Glomerular endothelial cell (primary cell): ENCODE results near the gene CBFA2T3. TPM values are rescaled to one million over a fixed set of nuclear protein-coding genes. Genes with fewer than 3 reads are reported as not detected.

Experiments
- DNase-seq: peaks from one replicate; pipeline ENCODE4 v3.0.0-alpha.2; 2011; ENCODE audit warnings: low read depth, low spot score; ENCODE audit errors: extremely low read depth
- total RNA-seq: library from RNA; depleted of rRNA; stranded (reverse); fragments of >200 nt; gene quantifications from 2 replicates; pipeline ENCODE4 v1.2.3, GENCODE V29; 2015

The CBFA2T3 gene
- total RNA-seq, 1 donor from 2014 or later: 0.23 TPM

- no peak for DNase-seq
These were observed 1.8 kb upstream of the CBFA2T3 start for GRCh38 chr16:88978608-88979346.

GRCh38 chr16:88977812-88978607 is 1.0 kb upstream of the CBFA2T3 start:
- no peak for DNase-seq

- DNase-seq: no peak
These were observed 515 bp downstream of the CBFA2T3 start for GRCh38 chr16:88976366-88977017.

- DNase-seq: no peak
These were observed 1.4 kb downstream of the CBFA2T3 start for GRCh38 chr16:88975511-88976061.

- no peak for DNase-seq
These were observed 2.1 kb downstream of the CBFA2T3 start for GRCh38 chr16:88974916-88975215.

GRCh38 chr16:88974080-88974915 is 2.7 kb downstream of the CBFA2T3 start:
- no peak for DNase-seq

- no peak for DNase-seq
These were observed 3.5 kb downstream of the CBFA2T3 start for GRCh38 chr16:88973415-88974050.

GRCh38 chr16:88973007-88973410 is 4.0 kb downstream of the CBFA2T3 start:
- DNase-seq: no peak

GRCh38 chr16:88972349-88972748 is 4.7 kb downstream of the CBFA2T3 start:
- DNase-seq: no peak

- DNase-seq: no peak
These were observed 5.5 kb downstream of the CBFA2T3 start for GRCh38 chr16:88971371-88972097.

- no peak for DNase-seq
These were observed 6.4 kb downstream of the CBFA2T3 start for GRCh38 chr16:88970539-88971065.

- DNase-seq: no peak
These were observed 7.0 kb downstream of the CBFA2T3 start for GRCh38 chr16:88970050-88970449.

GRCh38 chr16:88969361-88969831 is 7.6 kb downstream of the CBFA2T3 start:
- no peak for DNase-seq

- no peak for DNase-seq
These were observed 8.3 kb downstream of the CBFA2T3 start for GRCh38 chr16:88968589-88969280.

GRCh38 chr16:88967830-88968588 is 9.0 kb downstream of the CBFA2T3 start:
- no peak for DNase-seq

- DNase-seq: no peak
These were observed 9.8 kb downstream of the CBFA2T3 start for GRCh38 chr16:88966986-88967829.
